Measurements from ENCODE around the gene MILR1. TPM values are rescaled to one million over a fixed set of nuclear protein-coding genes. Genes with fewer than 3 reads are reported as not detected.
"Not testable (repeated sequence)": the region's sequence is repeated elsewhere in the genome, so short reads cannot be mapped to it uniquely, and the experiment has no call there.

MILR1 gene
- total RNA-seq, 1 experiment from 2014 or later: 6.3 TPM

- DNase-seq (ENCODE audit: low read depth): no peak
These were observed 21.7 kb downstream of the MILR1 start for GRCh38 chr17:64470625-64471024.

- DNase-seq (ENCODE audit: low read depth): no peak
These were observed 22.5 kb downstream of the MILR1 start for GRCh38 chr17:64471440-64471839.

- DNase-seq (ENCODE audit: low read depth): no peak
These were observed 23.6 kb downstream of the MILR1 start for GRCh38 chr17:64472564-64472963.

- DNase-seq (ENCODE audit: low read depth): no peak
These were observed 28.9 kb downstream of the MILR1 start for GRCh38 chr17:64477849-64478248.

GRCh38 chr17:64480951-64481350, 32.0 kb downstream of the MILR1 start:
- no peak for DNase-seq (ENCODE audit: low read depth)

- no peak for DNase-seq (ENCODE audit: low read depth)
These were observed 35.5 kb downstream of the MILR1 start for GRCh38 chr17:64484380-64484779.

GRCh38 chr17:64488301-64488700, 39.4 kb downstream of the MILR1 start:
- DNase-seq (ENCODE audit: low read depth): no peak

- DNase-seq (ENCODE audit: low read depth): no peak
These were observed 42.3 kb downstream of the MILR1 start for GRCh38 chr17:64491034-64491860.

GRCh38 chr17:64491994-64492393, 43.1 kb downstream of the MILR1 start:
- DNase-seq (ENCODE audit: low read depth): peak; percentile 50

- DNase-seq (ENCODE audit: low read depth): no peak
These were observed 43.7 kb downstream of the MILR1 start for GRCh38 chr17:64492481-64493109.

- no peak for DNase-seq (ENCODE audit: low read depth)
These were observed 45.2 kb downstream of the MILR1 start for GRCh38 chr17:64494121-64494520.

GRCh38 chr17:64495300-64495699, 46.4 kb downstream of the MILR1 start:
- DNase-seq (ENCODE audit: low read depth): not testable (repeated sequence)

- DNase-seq (ENCODE audit: low read depth): no peak
These were observed 47.5 kb downstream of the MILR1 start for GRCh38 chr17:64496348-64496785.

- peak; percentile 92 for DNase-seq (ENCODE audit: low read depth)
These were observed 48.1 kb downstream of the MILR1 start, which contains the start of gene POLG2 for GRCh38 chr17:64496786-64497564. Gene POLG2 (minus strand): TSS chr17:64497054. CDS start chr17:64496968, 86 bp downstream.

- DNase-seq (ENCODE audit: low read depth): no peak
These were observed 48.7 kb downstream of the MILR1 start for GRCh38 chr17:64497565-64498035.

GRCh38 chr17:64498308-64499203, 49.6 kb downstream of the MILR1 start:
- peak; percentile 53 for DNase-seq (ENCODE audit: low read depth)

- peak; percentile 27 for DNase-seq (ENCODE audit: low read depth)
These were observed 51.0 kb downstream of the MILR1 start for GRCh38 chr17:64499805-64500486.

GRCh38 chr17:64500487-64500859, 51.6 kb downstream of the MILR1 start:
- no peak for DNase-seq (ENCODE audit: low read depth)

GRCh38 chr17:64500862-64501765, 52.2 kb downstream of the MILR1 start:
- DNase-seq (ENCODE audit: low read depth): no peak

Measured in M059J (cell line).